ENCODE measurements around the gene NDUFB11.
A peak's percentile ranks its signal among the peaks of the same experiment; 100 is the strongest.

Gene NDUFB11

GRCh38 chrX:47174376-47174775 is 29.9 kb upstream of the NDUFB11 start:
- no peak for DNase-seq

GRCh38 chrX:47172971-47173792 is 28.7 kb upstream of the NDUFB11 start:
- no peak for DNase-seq

- DNase-seq: no peak
Observed at GRCh38 chrX:47172549-47172948, 28.0 kb upstream of the NDUFB11 start.

- DNase-seq: no peak
Observed at GRCh38 chrX:47171996-47172395, 27.5 kb upstream of the NDUFB11 start.

- DNase-seq: no peak
Observed at GRCh38 chrX:47170861-47171692, 26.6 kb upstream of the NDUFB11 start.

GRCh38 chrX:47169726-47170515 is 25.4 kb upstream of the NDUFB11 start:
- no peak for DNase-seq

- DNase-seq: no peak
Observed at GRCh38 chrX:47169273-47169672, 24.8 kb upstream of the NDUFB11 start.

- DNase-seq: no peak
Observed at GRCh38 chrX:47168495-47169073, 24.1 kb upstream of the NDUFB11 start.

- DNase-seq: no peak
Observed at GRCh38 chrX:47166126-47166525, 21.6 kb upstream of the NDUFB11 start.

- DNase-seq: no peak
Observed at GRCh38 chrX:47164420-47164819, 19.9 kb upstream of the NDUFB11 start.

GRCh38 chrX:47162927-47163583 is 18.6 kb upstream of the NDUFB11 start:
- DNase-seq: no peak

GRCh38 chrX:47160781-47161180 is 16.3 kb upstream of the NDUFB11 start:
- DNase-seq: no peak

GRCh38 chrX:47158781-47159180 is 14.3 kb upstream of the NDUFB11 start:
- DNase-seq: no peak

- DNase-seq: peak; percentile 9
Observed at GRCh38 chrX:47158131-47158530, 13.6 kb upstream of the NDUFB11 start.

- peak; percentile 7 for DNase-seq
Observed at GRCh38 chrX:47156611-47157520, 12.4 kb upstream of the NDUFB11 start.

- DNase-seq: no peak
Observed at GRCh38 chrX:47151435-47151834, 6.9 kb upstream of the NDUFB11 start.

GRCh38 chrX:47148946-47149345 is 4.4 kb upstream of the NDUFB11 start:
- no peak for DNase-seq

- no peak for DNase-seq
Observed at GRCh38 chrX:47146936-47147859, 2.7 kb upstream of the NDUFB11 start.

- peak; percentile 26 for DNase-seq
Observed at GRCh38 chrX:47146121-47146935, 1.8 kb upstream of the NDUFB11 start.

Measured in hematopoietic multipotent progenitor cell treated with erythropoietin and hydrocortisone succinate and interleukin-3 and kit ligand, for 4 days (in vitro differentiated cells).